ENCODE data around the gene HNF4A.
A peak's percentile ranks its signal among the peaks of the same experiment; 100 is the strongest.

HNF4A gene

DNA sequence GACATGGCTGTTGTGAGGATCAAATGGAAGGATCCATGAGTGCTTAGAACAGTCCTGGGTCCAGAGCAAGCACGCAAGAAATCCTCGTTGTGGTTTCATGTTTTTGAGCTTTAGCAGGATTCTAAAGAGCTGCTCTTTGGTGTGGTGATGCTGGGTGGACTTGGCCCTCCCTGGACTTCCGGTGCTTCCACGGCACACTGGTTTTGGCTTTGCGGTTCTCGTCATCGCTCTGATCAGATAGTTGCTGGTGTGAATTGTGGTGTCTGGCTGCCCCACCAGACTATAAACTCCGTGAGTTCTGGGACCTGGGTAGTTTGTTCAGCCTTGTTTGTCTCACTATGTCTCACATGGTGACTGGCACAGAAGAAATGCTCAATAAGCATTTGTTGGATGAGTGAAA is 3.3 kb downstream of the HNF4A start:
- no peaks in the 10 kb centered on the region for H3K4me1 Mint-ChIP-seq (ENCODE audit: low read depth)
- peaks cover 5% of the 10 kb centered on the region for H3K27me3 Mint-ChIP-seq
- no peaks in the 10 kb centered on the region for H3K9me3 Mint-ChIP-seq
- no peak for DNase-seq
- H3K4me3 Mint-ChIP-seq: no peak overlapping the region
- no peak overlapping the region for H3K27ac Mint-ChIP-seq
- H3K36me3 Mint-ChIP-seq (ENCODE audit: low read depth): no peaks in the 10 kb centered on the region

DNA sequence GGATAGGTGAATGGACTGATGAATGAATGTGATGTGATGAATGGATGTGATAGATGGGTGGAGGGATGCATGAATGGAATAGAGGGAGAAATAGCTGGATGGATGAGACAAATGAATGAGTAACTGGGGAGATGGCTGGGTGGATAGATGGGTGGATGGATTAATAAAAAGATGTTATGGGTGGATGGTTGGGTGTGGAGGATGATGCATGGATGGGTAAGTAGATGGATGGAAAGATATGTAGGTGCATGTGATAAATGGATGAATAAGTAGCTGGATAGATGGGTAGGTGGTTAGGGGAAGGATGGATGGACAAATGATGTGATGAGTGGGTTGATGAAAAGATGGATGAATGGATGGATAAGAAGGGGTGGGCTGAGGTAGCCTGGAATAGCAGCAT is 4.7 kb downstream of the HNF4A start:
- H3K9me3 Mint-ChIP-seq: no peaks in the 10 kb centered on the region
- no peaks in the 10 kb centered on the region for H3K36me3 Mint-ChIP-seq (ENCODE audit: low read depth)
- no peak overlapping the region for H3K27ac Mint-ChIP-seq
- no peaks in the 10 kb centered on the region for H3K4me1 Mint-ChIP-seq (ENCODE audit: low read depth)
- H3K27me3 Mint-ChIP-seq: peaks cover 5% of the 10 kb centered on the region
- DNase-seq: no peak
- H3K4me3 Mint-ChIP-seq: no peak overlapping the region

DNA sequence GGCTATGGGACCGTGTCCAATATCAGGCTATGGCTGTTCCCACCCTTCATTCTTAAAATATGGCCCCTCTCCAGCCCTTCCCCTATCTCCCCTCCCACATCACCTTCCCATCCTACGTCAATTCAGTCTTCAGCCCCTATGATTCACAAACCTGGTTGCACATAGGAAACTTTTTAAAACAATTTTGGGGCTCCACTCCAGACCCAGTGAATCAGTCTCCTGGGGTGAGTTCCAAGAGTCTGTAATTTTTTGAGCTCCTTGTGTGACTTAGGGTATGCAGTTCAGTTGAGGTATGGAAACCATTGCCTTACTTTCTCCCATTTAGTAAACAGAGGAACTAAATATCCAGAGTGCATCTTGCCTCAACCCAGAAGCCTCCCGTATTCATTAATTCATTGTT is 5.5 kb downstream of the HNF4A start:
- H3K9me3 Mint-ChIP-seq: no peaks in the 10 kb centered on the region
- H3K36me3 Mint-ChIP-seq (ENCODE audit: low read depth): no peaks in the 10 kb centered on the region
- no peak for DNase-seq
- no peak overlapping the region for H3K4me3 Mint-ChIP-seq
- peaks cover 4% of the 10 kb centered on the region for H3K27me3 Mint-ChIP-seq
- no peak overlapping the region for H3K27ac Mint-ChIP-seq
- H3K4me1 Mint-ChIP-seq (ENCODE audit: low read depth): no peaks in the 10 kb centered on the region

DNA sequence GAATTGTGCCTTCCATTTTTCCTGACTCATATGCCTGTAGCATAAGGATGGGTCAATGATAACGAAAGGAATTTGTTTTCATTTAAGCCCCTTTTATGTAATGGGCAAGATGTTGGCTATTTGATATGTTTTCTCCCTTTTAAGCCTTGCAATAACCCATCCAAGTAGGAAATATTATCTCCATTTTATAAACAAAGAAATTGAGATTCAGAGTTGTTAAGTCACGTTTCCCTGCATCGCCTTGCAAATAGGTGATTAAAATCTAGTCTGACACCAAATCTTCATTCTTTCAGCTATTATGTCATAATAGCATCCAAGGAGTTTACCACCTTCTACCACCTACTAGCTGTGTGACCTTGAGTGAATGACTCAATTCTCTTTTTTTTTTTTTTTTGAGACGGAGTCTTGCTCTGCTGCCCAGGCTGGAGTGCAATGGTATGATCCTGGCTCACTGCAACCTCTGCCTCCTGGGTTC is 7.0 kb downstream of the HNF4A start:
- Mint-ChIP-seq H3K9me3 (no peaks in the 10 kb centered on the region), H3K36me3 (ENCODE audit: low read depth) (no peaks in the 10 kb centered on the region), H3K4me1 (ENCODE audit: low read depth) (no peaks in the 10 kb centered on the region), H3K4me3 (no peak overlapping the region), H3K27me3 (no peaks in the 10 kb centered on the region), H3K27ac (no peak overlapping the region)
- no peak for DNase-seq

DNA sequence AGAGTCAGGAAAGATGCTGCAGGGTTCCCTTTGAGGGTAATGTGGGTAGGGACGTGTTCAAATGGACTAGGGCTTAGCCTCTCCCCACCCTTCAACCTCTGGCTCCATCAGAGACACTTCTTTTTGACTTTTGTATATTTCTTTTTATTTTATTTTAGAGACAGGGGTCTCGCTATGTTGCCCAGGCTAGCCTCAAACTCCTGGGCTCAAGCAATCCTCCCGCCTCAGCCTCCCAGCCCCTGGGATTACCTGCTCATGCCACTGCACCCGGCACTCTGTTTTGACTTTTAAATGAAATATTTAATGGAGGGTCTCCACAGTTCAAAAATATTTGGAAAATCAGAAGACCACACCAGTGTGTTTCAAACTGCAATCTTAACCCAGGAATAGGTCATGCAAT is 8.6 kb downstream of the HNF4A start:
- H3K27ac Mint-ChIP-seq: no peak overlapping the region
- DNase-seq: no peak
- H3K9me3 Mint-ChIP-seq: no peaks in the 10 kb centered on the region
- H3K27me3 Mint-ChIP-seq: no peaks in the 10 kb centered on the region
- no peaks in the 10 kb centered on the region for H3K4me1 Mint-ChIP-seq (ENCODE audit: low read depth)
- H3K4me3 Mint-ChIP-seq: no peak overlapping the region
- no peaks in the 10 kb centered on the region for H3K36me3 Mint-ChIP-seq (ENCODE audit: low read depth)

DNA sequence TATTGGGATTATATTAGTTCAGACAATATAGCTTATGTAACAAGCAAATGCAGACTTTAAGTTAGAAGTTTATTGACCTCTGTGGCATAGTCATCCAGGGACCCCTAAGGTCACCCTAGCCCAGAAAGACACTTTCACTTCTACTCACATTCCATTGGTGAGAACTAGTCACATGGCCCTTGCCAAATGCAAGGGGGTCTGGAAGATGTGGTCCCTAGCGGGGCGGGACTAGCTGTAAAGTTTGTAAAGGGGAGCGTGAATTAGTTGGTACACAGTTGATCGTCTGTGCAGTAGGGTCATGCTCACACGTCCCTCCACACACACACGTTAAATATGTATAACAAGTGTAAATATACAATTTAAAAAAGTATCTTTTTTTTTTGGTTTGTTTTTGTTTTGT is 9.3 kb downstream of the HNF4A start:
- Mint-ChIP-seq H3K36me3 (ENCODE audit: low read depth) (no peaks in the 10 kb centered on the region), H3K27ac (no peak overlapping the region), H3K9me3 (no peaks in the 10 kb centered on the region), H3K27me3 (no peaks in the 10 kb centered on the region), H3K4me3 (no peak overlapping the region), H3K4me1 (ENCODE audit: low read depth) (no peaks in the 10 kb centered on the region)
- DNase-seq: no peak

DNA sequence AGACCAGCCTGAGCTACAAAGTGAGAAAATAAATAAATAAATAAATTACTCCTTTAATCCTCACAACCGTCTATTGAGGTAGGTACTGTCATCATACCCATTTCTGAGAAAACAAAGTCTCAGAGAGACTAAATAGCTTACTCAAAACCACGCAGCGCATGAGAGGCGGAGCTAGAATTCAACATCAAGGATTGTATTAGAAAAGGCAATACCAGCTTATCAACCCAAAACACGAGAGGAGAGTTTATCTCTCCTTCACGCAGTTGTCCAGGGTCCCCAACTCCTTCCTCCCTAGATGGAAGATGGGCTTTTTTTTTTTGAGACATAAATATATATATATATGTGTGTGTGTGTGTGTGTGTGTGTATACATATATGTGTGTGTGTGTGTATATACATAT is 12.2 kb downstream of the HNF4A start:
- Mint-ChIP-seq H3K4me1 (ENCODE audit: low read depth) (no peaks in the 10 kb centered on the region), H3K9me3 (no peaks in the 10 kb centered on the region), H3K4me3 (no peak overlapping the region), H3K27me3 (no peaks in the 10 kb centered on the region), H3K27ac (no peak overlapping the region), H3K36me3 (ENCODE audit: low read depth) (no peaks in the 10 kb centered on the region)
- no peak for DNase-seq

DNA sequence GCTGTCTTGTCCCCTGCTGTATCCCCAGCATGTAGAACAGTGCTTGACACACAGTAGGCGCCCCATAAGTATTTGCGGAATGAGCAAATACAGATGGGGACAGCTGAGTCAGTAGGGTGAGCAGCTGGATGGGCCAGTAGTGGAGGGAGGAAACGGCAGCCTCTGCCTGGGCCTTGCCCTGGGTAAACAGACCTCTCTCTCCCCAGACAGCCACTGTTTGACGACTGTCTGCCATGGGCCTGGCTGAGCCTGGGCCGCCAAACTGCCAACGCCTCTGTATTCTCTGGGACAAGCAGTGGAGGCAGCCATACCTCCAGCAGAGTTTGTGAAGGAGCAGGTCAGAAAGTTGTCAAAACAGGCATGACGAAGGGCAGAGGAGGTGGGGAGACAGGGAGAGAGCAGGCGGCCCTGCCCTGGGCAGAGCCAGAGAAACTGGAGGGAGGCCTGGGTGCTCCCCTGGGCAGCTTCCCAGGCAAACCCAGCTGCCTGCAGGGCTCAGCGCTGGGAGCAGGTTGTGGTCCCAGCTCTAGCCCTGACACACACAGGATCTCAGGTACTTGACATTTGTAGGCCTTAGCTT is 15.2 kb downstream of the HNF4A start:
- DNase-seq: no peak
- H3K4me1 Mint-ChIP-seq (ENCODE audit: low read depth): no peaks in the 10 kb centered on the region
- no peak overlapping the region for H3K27ac Mint-ChIP-seq
- no peak overlapping the region for H3K4me3 Mint-ChIP-seq
- no peaks in the 10 kb centered on the region for H3K27me3 Mint-ChIP-seq
- no peaks in the 10 kb centered on the region for H3K36me3 Mint-ChIP-seq (ENCODE audit: low read depth)
- no peaks in the 10 kb centered on the region for H3K9me3 Mint-ChIP-seq

DNA sequence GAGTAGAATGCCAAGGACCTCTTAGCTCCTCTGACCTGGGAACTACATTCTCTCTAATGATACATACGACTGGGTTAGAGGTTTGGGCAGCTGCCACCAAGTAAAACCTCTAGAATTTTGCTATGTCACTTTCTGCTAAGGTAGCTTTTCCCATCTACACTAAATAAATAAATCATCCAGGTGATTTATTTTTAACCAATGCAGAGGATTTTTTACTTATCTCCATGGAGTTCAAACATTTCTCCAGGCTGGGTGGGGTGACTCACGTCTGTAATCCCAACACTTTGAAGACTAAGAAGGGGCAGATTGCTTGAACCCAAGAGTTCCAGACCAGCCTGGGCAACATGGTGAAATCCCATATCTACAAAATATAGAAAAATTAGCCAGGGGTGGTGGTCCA is 27.1 kb downstream of the HNF4A start:
- H3K9me3 Mint-ChIP-seq: no peaks in the 10 kb centered on the region
- no peaks in the 10 kb centered on the region for H3K36me3 Mint-ChIP-seq (ENCODE audit: low read depth)
- DNase-seq: no peak
- H3K4me1 Mint-ChIP-seq (ENCODE audit: low read depth): peaks cover 2% of the 10 kb centered on the region
- H3K4me3 Mint-ChIP-seq: no peak overlapping the region
- H3K27ac Mint-ChIP-seq: no peak overlapping the region
- peaks cover 16% of the 10 kb centered on the region for H3K27me3 Mint-ChIP-seq

DNA sequence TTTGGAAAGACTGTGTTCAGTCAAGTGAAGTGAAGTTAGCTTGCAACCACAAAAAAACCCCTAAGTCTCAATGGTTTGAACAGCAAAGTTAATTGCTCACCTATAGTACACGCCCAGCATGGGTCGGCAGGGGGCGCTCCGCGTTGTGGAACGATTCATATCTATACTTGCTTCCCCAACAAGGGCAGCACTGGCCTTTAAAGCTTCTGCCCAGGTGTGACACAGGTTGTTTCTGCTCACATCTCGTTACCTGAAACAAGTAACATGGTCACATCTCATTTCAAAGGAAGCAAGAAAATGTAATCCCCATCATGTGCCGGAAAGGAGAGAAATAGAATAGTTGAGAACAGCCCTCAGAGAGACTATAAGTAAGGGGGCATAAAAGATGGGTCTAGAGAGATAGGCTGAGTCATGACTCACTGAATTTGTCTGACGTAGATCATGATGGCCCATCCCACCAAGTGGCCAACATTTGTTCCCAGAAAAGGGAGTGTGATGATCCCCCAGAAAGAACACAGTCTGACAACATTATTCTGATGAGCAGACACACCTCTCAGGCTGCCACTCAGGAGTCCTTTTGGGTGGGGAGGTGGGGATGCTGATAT is 29.0 kb downstream of the HNF4A start:
- no peaks in the 10 kb centered on the region for H3K9me3 Mint-ChIP-seq
- DNase-seq: peak; percentile 88
- H3K36me3 Mint-ChIP-seq (ENCODE audit: low read depth): no peaks in the 10 kb centered on the region
- peaks cover 7% of the 10 kb centered on the region for H3K4me1 Mint-ChIP-seq (ENCODE audit: low read depth)
- H3K27me3 Mint-ChIP-seq: peaks cover 25% of the 10 kb centered on the region
- no peak overlapping the region for H3K4me3 Mint-ChIP-seq
- no peak overlapping the region for H3K27ac Mint-ChIP-seq

DNA sequence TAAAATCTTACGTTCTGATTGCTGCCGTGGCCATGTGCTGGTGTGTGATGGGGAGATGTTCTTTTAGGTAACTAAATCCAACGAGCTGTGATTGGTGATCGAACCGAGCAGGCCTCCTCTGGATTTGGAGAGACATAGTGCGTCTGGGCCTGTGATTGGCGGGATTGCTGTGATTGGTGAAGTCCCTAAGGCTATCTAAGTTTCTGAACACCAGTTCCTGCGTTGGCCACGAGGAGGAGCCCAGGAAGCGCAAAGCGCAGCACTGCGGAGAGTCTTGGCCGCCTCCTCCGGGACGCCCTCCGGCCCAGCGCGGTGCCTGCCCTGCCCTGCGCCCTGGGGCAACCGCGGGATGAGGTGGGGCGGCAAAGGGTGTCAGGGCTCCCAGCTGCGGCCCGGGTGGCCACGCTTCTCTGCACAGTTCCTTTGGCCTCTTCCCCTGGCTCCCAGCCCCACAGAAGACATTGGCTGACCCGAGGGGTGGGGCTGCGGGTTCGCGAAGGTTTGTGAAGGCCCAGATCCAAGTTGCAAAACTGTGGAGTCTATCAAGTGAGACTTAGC is 33.0 kb downstream of the HNF4A start:
- H3K4me3 Mint-ChIP-seq: no peak overlapping the region
- peaks cover 22% of the 10 kb centered on the region for H3K27me3 Mint-ChIP-seq
- no peak overlapping the region for H3K27ac Mint-ChIP-seq
- no peaks in the 10 kb centered on the region for H3K9me3 Mint-ChIP-seq
- peaks cover 7% of the 10 kb centered on the region for H3K4me1 Mint-ChIP-seq (ENCODE audit: low read depth)
- H3K36me3 Mint-ChIP-seq (ENCODE audit: low read depth): no peaks in the 10 kb centered on the region
- peak; percentile 81 for DNase-seq

DNA sequence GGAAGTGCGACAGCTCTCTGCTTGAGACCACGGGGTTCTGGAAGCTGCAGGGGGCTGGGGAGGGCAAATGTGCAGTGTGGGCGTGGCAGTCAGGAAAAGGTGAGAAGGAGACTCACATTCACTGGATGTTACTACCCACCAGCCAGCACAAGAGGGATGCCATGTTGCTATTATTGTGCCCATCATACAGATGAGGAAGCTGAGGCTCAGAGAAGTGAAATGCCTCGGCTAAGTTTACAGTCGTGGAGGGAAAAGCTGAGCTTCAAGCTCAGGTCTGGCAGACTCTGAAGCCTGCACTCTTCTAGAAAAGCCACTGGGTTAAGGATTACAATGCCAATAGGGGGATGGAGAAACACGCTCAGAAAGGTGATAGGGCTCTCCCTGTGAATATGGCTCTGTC is 34.4 kb downstream of the HNF4A start:
- H3K4me3 Mint-ChIP-seq: no peak overlapping the region
- no peak for DNase-seq
- H3K9me3 Mint-ChIP-seq: no peaks in the 10 kb centered on the region
- no peaks in the 10 kb centered on the region for H3K36me3 Mint-ChIP-seq (ENCODE audit: low read depth)
- H3K4me1 Mint-ChIP-seq (ENCODE audit: low read depth): peaks cover 5% of the 10 kb centered on the region
- no peak overlapping the region for H3K27ac Mint-ChIP-seq
- peaks cover 22% of the 10 kb centered on the region for H3K27me3 Mint-ChIP-seq

DNA sequence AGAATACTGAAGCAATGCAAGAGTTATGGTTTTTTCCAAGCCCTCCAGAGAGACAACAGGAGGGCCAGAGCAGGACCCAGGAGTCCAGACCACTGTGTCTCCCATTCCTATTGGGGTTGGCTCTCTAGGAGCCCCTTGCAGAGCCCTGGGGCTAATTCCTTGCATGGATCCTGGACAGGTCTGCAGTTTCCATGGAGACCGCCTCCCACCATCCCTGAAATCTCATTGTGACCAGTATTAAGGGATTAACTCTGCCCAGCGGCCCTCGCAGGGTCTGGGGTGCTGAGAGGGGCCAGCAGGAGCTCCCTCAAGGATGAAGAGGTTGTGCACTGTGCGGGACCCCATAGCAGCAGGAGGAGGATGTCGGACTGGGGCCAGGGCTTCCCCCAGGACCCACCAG is 34.8 kb downstream of the HNF4A start:
- no peak overlapping the region for H3K4me3 Mint-ChIP-seq
- H3K4me1 Mint-ChIP-seq (ENCODE audit: low read depth): peaks cover 5% of the 10 kb centered on the region
- H3K27ac Mint-ChIP-seq: no peak overlapping the region
- no peaks in the 10 kb centered on the region for H3K9me3 Mint-ChIP-seq
- peaks cover 22% of the 10 kb centered on the region for H3K27me3 Mint-ChIP-seq
- DNase-seq: no peak
- no peaks in the 10 kb centered on the region for H3K36me3 Mint-ChIP-seq (ENCODE audit: low read depth)

DNA sequence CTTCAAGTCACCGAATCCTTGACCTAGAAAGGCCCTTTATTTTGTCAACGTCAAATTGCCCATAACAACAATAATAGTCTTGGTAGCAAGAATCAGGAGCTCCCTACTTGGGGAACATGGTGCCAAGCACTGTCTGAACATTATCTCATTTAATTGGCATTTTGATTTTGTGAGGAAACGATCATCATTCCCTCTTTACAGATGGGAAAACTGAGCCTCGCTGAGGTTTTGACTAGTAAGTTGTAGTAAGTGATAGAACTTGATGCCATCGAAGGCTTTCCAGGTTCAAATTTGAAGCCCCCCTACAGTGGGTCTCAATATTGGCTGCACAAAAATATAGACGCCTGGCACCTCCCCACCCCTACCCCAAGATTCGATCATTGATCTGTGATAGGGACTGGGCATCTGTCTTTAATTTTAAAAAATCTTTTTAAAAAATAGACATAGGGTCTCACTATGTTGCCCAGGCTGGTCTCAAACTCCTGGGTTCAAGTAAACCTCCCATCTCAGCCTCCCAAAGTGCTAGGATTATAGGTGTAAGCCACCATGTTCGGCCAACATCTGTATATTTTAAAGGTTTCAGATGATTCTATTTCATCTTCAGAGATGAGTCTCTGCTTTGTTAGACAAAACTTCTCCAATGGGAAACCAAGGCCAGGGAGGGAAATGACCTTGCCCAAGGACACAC is 36.7 kb downstream of the HNF4A start:
- Mint-ChIP-seq H3K4me3 (no peak overlapping the region), H3K36me3 (ENCODE audit: low read depth) (no peaks in the 10 kb centered on the region)

More for the DNA sequence above, 36.7 kb downstream of the HNF4A start:
- H3K27me3 Mint-ChIP-seq: peaks cover 21% of the 10 kb centered on the region
- DNase-seq: no peak
- H3K4me1 Mint-ChIP-seq (ENCODE audit: low read depth): peaks cover 5% of the 10 kb centered on the region
- no peaks in the 10 kb centered on the region for H3K9me3 Mint-ChIP-seq
- H3K27ac Mint-ChIP-seq: no peak overlapping the region
